ENCODE measurements around the gene HES5. TPM values are rescaled to one million over a fixed set of nuclear protein-coding genes. Genes with fewer than 3 reads are reported as not detected.
A peak's percentile ranks its signal among the peaks of the same experiment; 100 is the strongest.

The HES5 gene
- total and polyA plus RNA-seq, 2 of the 13 experiments (the other 11 are each of a cell fraction or from before 2014, with no cell fraction given): not detected

- TF ChIP-seq HCFC1 (IDR thresholded peaks at IDR 0.05; ENCODE audit: low read depth, low read length): no peak
- no peak for TF ChIP-seq ZNF24 (IDR thresholded peaks at IDR 0.05)
- no peak for TF ChIP-seq ZNF275 (CRISPR knock-in tag; IDR thresholded peaks at IDR 0.05; ENCODE audit: borderline replicate concordance)
- TF ChIP-seq ZMYM3 (CRISPR knock-in tag; IDR thresholded peaks at IDR 0.05): peak; percentile 53; the same call in 1 of the 2 replicates
- TF ChIP-seq ZNF543 (CRISPR knock-in tag; IDR thresholded peaks at IDR 0.05): no peak
- TF ChIP-seq FOXA1 (IDR thresholded peaks at IDR 0.05): no peak
- peak; percentile 78 for TF ChIP-seq FOXA1 (CRISPR knock-in tag; IDR thresholded peaks at IDR 0.05)
- TF ChIP-seq ZNF501 (CRISPR knock-in tag; IDR thresholded peaks at IDR 0.05): peak; percentile 87
- TF ChIP-seq, protein P1, sequence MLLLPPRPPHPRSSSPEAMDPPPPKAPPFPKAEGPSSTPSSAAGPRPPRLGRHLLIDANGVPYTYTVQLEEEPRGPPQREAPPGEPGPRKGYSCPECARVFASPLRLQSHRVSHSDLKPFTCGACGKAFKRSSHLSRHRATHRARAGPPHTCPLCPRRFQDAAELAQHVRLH (CRISPR knock-in tag; IDR thresholded peaks at IDR 0.05; ENCODE audit: borderline replicate concordance, low read depth): no peak
- no peak for TF ChIP-seq ZSCAN30 (CRISPR knock-in tag; IDR thresholded peaks at IDR 0.05)
- peak; percentile 40; the same call in 1 of the 2 replicates for TF ChIP-seq POGZ (CRISPR knock-in tag; IDR thresholded peaks at IDR 0.05)
- no peak for TF ChIP-seq GRHL1 (CRISPR knock-in tag; conservative IDR thresholded peaks at IDR 0.05)
- TF ChIP-seq TIGD3 (CRISPR knock-in tag; IDR thresholded peaks at IDR 0.05; ENCODE audit: borderline replicate concordance): no peak
- TF ChIP-seq PHB2 (IDR thresholded peaks at IDR 0.05; ENCODE audit: partially characterized antibody): no peak
- no peak for TF ChIP-seq FOXP1 (IDR thresholded peaks at IDR 0.05)
- peak; percentile 93 for TF ChIP-seq FOXP1 (CRISPR knock-in tag; IDR thresholded peaks at IDR 0.05)
- TF ChIP-seq YEATS4 (CRISPR knock-in tag; IDR thresholded peaks at IDR 0.05; ENCODE audit: borderline replicate concordance): no peak; the same call in 1 of the 2 replicates
- no peak for TF ChIP-seq PCBP1 (IDR thresholded peaks at IDR 0.05; ENCODE audit: borderline replicate concordance, low read depth, low read length)
- TF ChIP-seq, protein P2, sequence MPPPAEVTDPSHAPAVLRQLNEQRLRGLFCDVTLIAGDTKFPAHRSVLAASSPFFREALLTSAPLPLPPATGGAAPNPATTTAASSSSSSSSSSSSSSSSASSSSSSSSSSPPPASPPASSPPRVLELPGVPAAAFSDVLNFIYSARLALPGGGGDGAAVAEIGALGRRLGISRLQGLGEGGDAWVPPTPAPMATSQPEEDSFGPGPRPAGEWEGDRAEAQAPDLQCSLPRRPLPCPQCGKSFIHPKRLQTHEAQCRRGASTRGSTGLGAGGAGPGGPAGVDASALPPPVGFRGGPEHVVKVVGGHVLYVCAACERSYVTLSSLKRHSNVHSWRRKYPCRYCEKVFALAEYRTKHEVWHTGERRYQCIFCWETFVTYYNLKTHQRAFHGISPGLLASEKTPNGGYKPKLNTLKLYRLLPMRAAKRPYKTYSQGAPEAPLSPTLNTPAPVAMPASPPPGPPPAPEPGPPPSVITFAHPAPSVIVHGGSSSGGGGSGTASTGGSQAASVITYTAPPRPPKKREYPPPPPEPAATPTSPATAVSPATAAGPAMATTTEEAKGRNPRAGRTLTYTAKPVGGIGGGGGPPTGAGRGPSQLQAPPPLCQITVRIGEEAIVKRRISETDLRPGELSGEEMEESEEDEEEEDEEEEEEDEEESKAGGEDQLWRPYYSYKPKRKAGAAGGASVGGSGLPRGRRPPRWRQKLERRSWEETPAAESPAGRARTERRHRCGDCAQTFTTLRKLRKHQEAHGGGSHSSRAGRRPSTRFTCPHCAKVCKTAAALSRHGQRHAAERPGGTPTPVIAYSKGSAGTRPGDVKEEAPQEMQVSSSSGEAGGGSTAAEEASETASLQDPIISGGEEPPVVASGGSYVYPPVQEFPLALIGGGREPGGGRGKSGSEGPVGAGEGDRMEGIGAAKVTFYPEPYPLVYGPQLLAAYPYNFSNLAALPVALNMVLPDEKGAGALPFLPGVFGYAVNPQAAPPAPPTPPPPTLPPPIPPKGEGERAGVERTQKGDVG (CRISPR knock-in tag; IDR thresholded peaks at IDR 0.05; ENCODE audit: borderline replicate concordance): no peak
- peak; percentile 79; the same call in 1 of the 2 replicates for TF ChIP-seq ZNF607 (CRISPR knock-in tag; IDR thresholded peaks at IDR 0.05; ENCODE audit: borderline replicate concordance)
- TF ChIP-seq ZNF839 (CRISPR knock-in tag; IDR thresholded peaks at IDR 0.05; ENCODE audit: borderline replicate concordance): no peak
- TF ChIP-seq MIXL1 (CRISPR knock-in tag; IDR thresholded peaks at IDR 0.05): peak; percentile 59; the same call in 1 of the 2 replicates
- TF ChIP-seq IKZF4 (CRISPR knock-in tag; IDR thresholded peaks at IDR 0.05; ENCODE audit: borderline replicate concordance, low read depth, not compliant biosample characterization): no peak
Measured at GRCh38 chr1:2575801-2576663, 46.0 kb upstream of the HES5 start (continued).

Data from HepG2 (cell line).